Erythroblast (primary cell): ENCODE measurements around the gene WDR89.

Experiments used
- GATA1 ChIP-seq: IDR thresholded peaks from 2 replicates; pipeline ENCODE4 v1.6.1; 2011; ENCODE audit warnings: low read depth, mild to moderate bottlenecking, control low read depth, low read length, moderate library complexity
- POLR2A ChIP-seq: IDR thresholded peaks from 2 replicates; pipeline ENCODE4 v1.6.1; 2011; ENCODE audit warnings: mild to moderate bottlenecking, low read length

DNA sequence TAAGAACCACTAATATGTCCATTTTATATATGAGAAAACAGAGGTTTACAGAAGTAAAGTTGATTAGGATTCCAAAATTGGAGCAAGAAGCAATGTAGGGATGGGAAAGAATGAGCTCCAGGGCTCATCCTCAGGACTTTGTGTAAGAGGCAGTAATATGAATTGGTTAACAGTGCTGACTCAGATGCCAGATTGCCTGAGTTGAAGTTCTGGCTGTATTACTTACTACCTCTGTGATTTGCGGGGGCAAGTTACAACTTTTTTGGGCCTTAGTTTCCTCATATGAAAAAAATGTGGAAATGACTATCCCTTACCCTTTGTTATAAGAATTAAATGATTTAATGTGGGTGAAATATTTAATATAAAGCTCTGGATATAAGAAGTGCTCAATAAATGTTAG, 63.4 kb downstream of the WDR89 start:
- TF ChIP-seq POLR2A (no peak), GATA1 (no peak)
